Endodermal cell (in vitro differentiated cells): ENCODE results near the gene MKLN1. TPM values are rescaled to one million over a fixed set of nuclear protein-coding genes. Genes with fewer than 3 reads are reported as not detected.

ENCODE experiments used
- DNase-seq: peaks from one replicate; pipeline ENCODE4 v3.0.0-alpha.2; 2017
- H3K27ac ChIP-seq: 2 replicates; pipeline ENCODE4 v1.5.1; 2013; ENCODE audit warnings: mild to moderate bottlenecking, low read depth, low read length, moderate library complexity
- H3K27me3 ChIP-seq: 2 replicates; pipeline ENCODE4 v1.6.1; 2013; ENCODE audit warnings: mild to moderate bottlenecking, low read length, moderate library complexity; ENCODE audit not compliant: insufficient read depth, control insufficient read depth, poor library complexity, severe bottlenecking
- H3K36me3 ChIP-seq: 2 replicates; pipeline ENCODE4 v1.7.0; 2013; ENCODE audit warnings: mild to moderate bottlenecking, low read length, moderate library complexity; ENCODE audit not compliant: control insufficient read depth, insufficient read depth
- H3K4me1 ChIP-seq: one replicate; pipeline ENCODE4 v1.7.0; 2013; ENCODE audit warnings: low read length; ENCODE audit not compliant: control insufficient read depth, insufficient read depth
- H3K4me3 ChIP-seq: 2 replicates; pipeline ENCODE4 v1.5.1; 2013; ENCODE audit warnings: mild to moderate bottlenecking, low read length, moderate library complexity
- H3K9ac ChIP-seq: 2 replicates; pipeline ENCODE4 v1.6.1; 2013; ENCODE audit warnings: mild to moderate bottlenecking, low read length, moderate library complexity; ENCODE audit not compliant: poor library complexity, severe bottlenecking; ENCODE audit errors: extremely low read depth
- H3K9me3 ChIP-seq: 2 replicates; pipeline ENCODE4 v1.6.1; 2013; ENCODE audit warnings: mild to moderate bottlenecking, low read length, moderate library complexity; ENCODE audit not compliant: control insufficient read depth
- H3K27ac Mint-ChIP-seq: 2 replicates; pipeline ENCODE4 v1.8.0; 2020; ENCODE audit warnings: mixed read lengths
- H3K27me3 Mint-ChIP-seq: 2 replicates; pipeline ENCODE4 v1.8.0; 2021; ENCODE audit warnings: mild to moderate bottlenecking, mixed read lengths; ENCODE audit not compliant: insufficient read depth
- H3K36me3 Mint-ChIP-seq: 2 replicates; pipeline ENCODE4 v1.8.0; 2020; ENCODE audit warnings: low read depth, mixed read lengths
- H3K4me1 Mint-ChIP-seq: 2 replicates; pipeline ENCODE4 v1.8.0; 2020; ENCODE audit warnings: mixed read lengths
- H3K4me3 Mint-ChIP-seq: 2 replicates; pipeline ENCODE4 v1.8.0; 2020; ENCODE audit warnings: mild to moderate bottlenecking, moderate library complexity, mixed read lengths
- H3K9me3 Mint-ChIP-seq: 2 replicates; pipeline ENCODE4 v1.8.0; 2020; ENCODE audit warnings: mild to moderate bottlenecking, mixed read lengths
- WGBS, 2 experiments: methylation state at CpG; one replicate each; pipeline versions ENCODE4 v1.1.5 to v1.1.7; 2013; ENCODE audit warnings: missing lambda C conversion rate in 2 of 2, mixed read lengths in 1 of 2; ENCODE audit not compliant: insufficient coverage in 1 of 2, insufficient read length in 1 of 2; 5-methylcytosine and 5-hydroxymethylcytosine counted together
- total RNA-seq, 2 donors: library from RNA; stranded (reverse); fragmentation: NEBNext Ultra II Directional in 1 of 2; extraction: Animal tissue kit (Norgen Biotek cat#: 25700) in 1 of 2; gene quantifications; 2 replicates in 1 of 2; 3 replicates in 1 of 2; pipeline ENCODE4 v1.2.1, GENCODE V29; 2021
- TF ChIP-seq, protein P1 (sequence below): fragments of 200-600 bp; sonication (generic); conservative IDR thresholded peaks from 2 replicates; pipeline ENCODE4 v1.5.0; 2021; ENCODE audit warnings: antibody characterized with exemption, mild to moderate bottlenecking

The MKLN1 gene
- total RNA-seq, 2 donors from 2014 or later = 69.3 to 71.8 TPM

GRCh38 chr7:131533151-131533559, 205.5 kb downstream of the MKLN1 start:
- peaks cover 6% of the 10 kb centered on the region for H3K4me1 ChIP-seq
- no peaks in the 10 kb centered on the region for H3K27me3 Mint-ChIP-seq
- WGBS, 2 experiments = 88 to 93% methylated on average over 4 to 9 of the region's 9 CpGs
- no peak overlapping the region for H3K27ac Mint-ChIP-seq
- H3K36me3 ChIP-seq = peaks cover 80% of the 10 kb centered on the region
- H3K9me3 ChIP-seq = no peaks in the 10 kb centered on the region
- no peak overlapping the region for H3K9ac ChIP-seq
- DNase-seq = no peak
- TF ChIP-seq, protein P1, sequence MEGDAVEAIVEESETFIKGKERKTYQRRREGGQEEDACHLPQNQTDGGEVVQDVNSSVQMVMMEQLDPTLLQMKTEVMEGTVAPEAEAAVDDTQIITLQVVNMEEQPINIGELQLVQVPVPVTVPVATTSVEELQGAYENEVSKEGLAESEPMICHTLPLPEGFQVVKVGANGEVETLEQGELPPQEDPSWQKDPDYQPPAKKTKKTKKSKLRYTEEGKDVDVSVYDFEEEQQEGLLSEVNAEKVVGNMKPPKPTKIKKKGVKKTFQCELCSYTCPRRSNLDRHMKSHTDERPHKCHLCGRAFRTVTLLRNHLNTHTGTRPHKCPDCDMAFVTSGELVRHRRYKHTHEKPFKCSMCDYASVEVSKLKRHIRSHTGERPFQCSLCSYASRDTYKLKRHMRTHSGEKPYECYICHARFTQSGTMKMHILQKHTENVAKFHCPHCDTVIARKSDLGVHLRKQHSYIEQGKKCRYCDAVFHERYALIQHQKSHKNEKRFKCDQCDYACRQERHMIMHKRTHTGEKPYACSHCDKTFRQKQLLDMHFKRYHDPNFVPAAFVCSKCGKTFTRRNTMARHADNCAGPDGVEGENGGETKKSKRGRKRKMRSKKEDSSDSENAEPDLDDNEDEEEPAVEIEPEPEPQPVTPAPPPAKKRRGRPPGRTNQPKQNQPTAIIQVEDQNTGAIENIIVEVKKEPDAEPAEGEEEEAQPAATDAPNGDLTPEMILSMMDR = no peak
- H3K27me3 ChIP-seq = no peaks in the 10 kb centered on the region
- H3K27ac ChIP-seq = no peak overlapping the region
- no peaks in the 10 kb centered on the region for H3K9me3 Mint-ChIP-seq
- H3K4me3 Mint-ChIP-seq = no peak overlapping the region
- peaks cover 63% of the 10 kb centered on the region for H3K36me3 Mint-ChIP-seq
- peaks cover 24% of the 10 kb centered on the region for H3K4me1 Mint-ChIP-seq
- H3K4me3 ChIP-seq = no peak overlapping the region

GRCh38 chr7:131533566-131534561, 206.2 kb downstream of the MKLN1 start:
- no peak overlapping the region for H3K4me3 Mint-ChIP-seq
- TF ChIP-seq, protein P1 = no peak
- H3K9ac ChIP-seq = no peak overlapping the region
- H3K27me3 Mint-ChIP-seq = no peaks in the 10 kb centered on the region
- WGBS, 2 experiments = 94 to 100% methylated on average over 3 to 9 of the region's 15 CpGs
- H3K27ac ChIP-seq = no peak overlapping the region
- peaks cover 61% of the 10 kb centered on the region for H3K36me3 Mint-ChIP-seq
- no peak overlapping the region for H3K4me3 ChIP-seq
- no peaks in the 10 kb centered on the region for H3K27me3 ChIP-seq
- H3K9me3 ChIP-seq = no peaks in the 10 kb centered on the region
- DNase-seq = no peak
- H3K9me3 Mint-ChIP-seq = no peaks in the 10 kb centered on the region
- peaks cover 78% of the 10 kb centered on the region for H3K36me3 ChIP-seq
- peaks cover 27% of the 10 kb centered on the region for H3K4me1 Mint-ChIP-seq
- peaks cover 8% of the 10 kb centered on the region for H3K4me1 ChIP-seq
- H3K27ac Mint-ChIP-seq = no peak overlapping the region

GRCh38 chr7:131536361-131536849, 208.7 kb downstream of the MKLN1 start:
- Histone ChIP-seq H3K9ac (no peak overlapping the region), H3K4me3 (no peak overlapping the region), H3K9me3 (no peaks in the 10 kb centered on the region), H3K4me1 (peaks cover 21% of the 10 kb centered on the region), H3K27ac (no peak overlapping the region), H3K36me3 (peaks cover 82% of the 10 kb centered on the region), H3K27me3 (no peaks in the 10 kb centered on the region)
- Mint-ChIP-seq H3K9me3 (no peaks in the 10 kb centered on the region), H3K27me3 (no peaks in the 10 kb centered on the region), H3K36me3 (peaks cover 71% of the 10 kb centered on the region), H3K27ac (no peak overlapping the region), H3K4me1 (peaks cover 39% of the 10 kb centered on the region), H3K4me3 (no peak overlapping the region)
- TF ChIP-seq, protein P1 = no peak
- 73 to 80% methylated on average over 7 of the region's 7 CpGs for WGBS, 2 experiments
- DNase-seq = no peak
